Measurements from ENCODE around the gene KIR3DL1.
"Not testable (repeated sequence)": the region's sequence is repeated elsewhere in the genome, so short reads cannot be mapped to it uniquely, and the experiment has no call there.

GRCh38 chr19:54855241-54855640 is 39.0 kb downstream of the KIR3DL1 start:
- TF ChIP-seq CTCF (conservative IDR thresholded peaks at IDR 0.05; ENCODE audit: low read depth in 2 of 2); EZH2 (IDR thresholded peaks at IDR 0.05; ENCODE audit: low read depth, unreplicated experiment); POLR2AphosphoS5 (IDR thresholded peaks at IDR 0.05; ENCODE audit: low read depth); STAT1 (IDR thresholded peaks at IDR 0.05; ENCODE audit: unreplicated experiment); REST (IDR thresholded peaks at IDR 0.05; ENCODE audit: unreplicated experiment); CREB1 (CRISPR knock-in tag; IDR thresholded peaks at IDR 0.05; ENCODE audit: low read depth); ZNF331 (CRISPR knock-in tag; IDR thresholded peaks at IDR 0.05; ENCODE audit: low read depth); JUNB (IDR thresholded peaks at IDR 0.05; ENCODE audit: unreplicated experiment); EZH2phosphoT487 (IDR thresholded peaks at IDR 0.05; ENCODE audit: unreplicated experiment); ZNF114 (CRISPR knock-in tag; IDR thresholded peaks at IDR 0.05): not testable (repeated sequence)
